Ishikawa (cell line): ENCODE measurements around the gene ERBB4.

Experiments
- CEBPB ChIP-seq: IDR thresholded peaks from 2 replicates; pipeline ENCODE4 v1.6.1; 2012
- CREB1 ChIP-seq: IDR thresholded peaks from 2 replicates; pipeline ENCODE4 v1.6.1; 2012; ENCODE audit warnings: low read depth
- EGR1 ChIP-seq: IDR thresholded peaks from 2 replicates; pipeline ENCODE4 v1.6.1; 2012
- EP300 ChIP-seq: IDR thresholded peaks from 2 replicates; pipeline ENCODE4 v1.6.1; 2012; ENCODE audit warnings: borderline replicate concordance
- FOXM1 ChIP-seq: IDR thresholded peaks from 2 replicates; pipeline ENCODE4 v1.6.1; 2012; ENCODE audit warnings: low read depth, borderline replicate concordance
- NFIC ChIP-seq: IDR thresholded peaks from 2 replicates; pipeline ENCODE4 v1.6.1; 2012
- RAD21 ChIP-seq: IDR thresholded peaks from 2 replicates; pipeline ENCODE4 v1.6.1; 2012; ENCODE audit warnings: low read depth
- TAF1 ChIP-seq: IDR thresholded peaks from 2 replicates; pipeline ENCODE4 v1.6.1; 2012; ENCODE audit warnings: low read depth, mild to moderate bottlenecking
- TCF12 ChIP-seq: IDR thresholded peaks from 2 replicates; pipeline ENCODE4 v1.6.1; 2012; ENCODE audit warnings: low read depth
- TEAD4 ChIP-seq: IDR thresholded peaks from 2 replicates; pipeline ENCODE4 v1.6.1; 2012
- YY1 ChIP-seq: IDR thresholded peaks from 2 replicates; pipeline ENCODE4 v1.6.1; 2012; ENCODE audit warnings: low read depth
- ZBTB7A ChIP-seq: IDR thresholded peaks from 2 replicates; pipeline ENCODE4 v1.6.1; 2012; ENCODE audit warnings: low read depth
- TF ChIP-seq, protein P1 (sequence below): IDR thresholded peaks from 2 replicates; pipeline ENCODE4 v1.6.1; 2012
- TF ChIP-seq, protein P2 (sequence below): IDR thresholded peaks from 2 replicates; pipeline ENCODE4 v1.6.1; 2012
- TF ChIP-seq, protein P3 (sequence below): IDR thresholded peaks from 2 replicates; pipeline ENCODE4 v1.6.1; 2012; ENCODE audit warnings: low read depth, mild to moderate bottlenecking

Gene ERBB4

DNA sequence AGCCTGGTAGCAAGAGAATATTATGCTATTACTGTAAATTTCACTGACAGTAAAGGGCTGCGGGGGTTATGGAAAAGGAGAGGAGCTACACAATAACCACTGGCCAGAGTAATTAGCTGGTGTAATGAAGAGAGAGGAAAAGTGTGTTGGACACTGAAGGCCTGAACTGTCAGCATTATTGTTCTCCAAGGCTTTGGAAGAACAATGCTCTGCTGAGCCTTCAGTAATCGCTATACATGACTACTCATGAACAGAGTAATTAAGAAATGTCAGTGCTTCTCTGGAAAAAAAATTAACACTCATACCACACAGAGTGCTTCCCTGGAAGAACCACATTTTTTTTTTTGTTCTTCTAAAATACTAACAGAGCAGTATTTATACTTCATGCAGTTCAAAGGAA, 1050.9 kb downstream of the ERBB4 start:
- TF ChIP-seq EP300 (no peak), CREB1 (no peak), TCF12 (no peak), TEAD4 (no peak), CEBPB (no peak), TAF1 (no peak), YY1 (no peak), ZBTB7A (no peak), EGR1 (no peak), FOXM1 (no peak), NFIC (no peak), RAD21 (no peak)
- TF ChIP-seq, protein P1, sequence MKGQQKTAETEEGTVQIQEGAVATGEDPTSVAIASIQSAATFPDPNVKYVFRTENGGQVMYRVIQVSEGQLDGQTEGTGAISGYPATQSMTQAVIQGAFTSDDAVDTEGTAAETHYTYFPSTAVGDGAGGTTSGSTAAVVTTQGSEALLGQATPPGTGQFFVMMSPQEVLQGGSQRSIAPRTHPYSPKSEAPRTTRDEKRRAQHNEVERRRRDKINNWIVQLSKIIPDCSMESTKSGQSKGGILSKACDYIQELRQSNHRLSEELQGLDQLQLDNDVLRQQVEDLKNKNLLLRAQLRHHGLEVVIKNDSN = no peak
- TF ChIP-seq, protein P2, sequence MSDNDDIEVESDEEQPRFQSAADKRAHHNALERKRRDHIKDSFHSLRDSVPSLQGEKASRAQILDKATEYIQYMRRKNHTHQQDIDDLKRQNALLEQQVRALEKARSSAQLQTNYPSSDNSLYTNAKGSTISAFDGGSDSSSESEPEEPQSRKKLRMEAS = no peak
- TF ChIP-seq, protein P3, sequence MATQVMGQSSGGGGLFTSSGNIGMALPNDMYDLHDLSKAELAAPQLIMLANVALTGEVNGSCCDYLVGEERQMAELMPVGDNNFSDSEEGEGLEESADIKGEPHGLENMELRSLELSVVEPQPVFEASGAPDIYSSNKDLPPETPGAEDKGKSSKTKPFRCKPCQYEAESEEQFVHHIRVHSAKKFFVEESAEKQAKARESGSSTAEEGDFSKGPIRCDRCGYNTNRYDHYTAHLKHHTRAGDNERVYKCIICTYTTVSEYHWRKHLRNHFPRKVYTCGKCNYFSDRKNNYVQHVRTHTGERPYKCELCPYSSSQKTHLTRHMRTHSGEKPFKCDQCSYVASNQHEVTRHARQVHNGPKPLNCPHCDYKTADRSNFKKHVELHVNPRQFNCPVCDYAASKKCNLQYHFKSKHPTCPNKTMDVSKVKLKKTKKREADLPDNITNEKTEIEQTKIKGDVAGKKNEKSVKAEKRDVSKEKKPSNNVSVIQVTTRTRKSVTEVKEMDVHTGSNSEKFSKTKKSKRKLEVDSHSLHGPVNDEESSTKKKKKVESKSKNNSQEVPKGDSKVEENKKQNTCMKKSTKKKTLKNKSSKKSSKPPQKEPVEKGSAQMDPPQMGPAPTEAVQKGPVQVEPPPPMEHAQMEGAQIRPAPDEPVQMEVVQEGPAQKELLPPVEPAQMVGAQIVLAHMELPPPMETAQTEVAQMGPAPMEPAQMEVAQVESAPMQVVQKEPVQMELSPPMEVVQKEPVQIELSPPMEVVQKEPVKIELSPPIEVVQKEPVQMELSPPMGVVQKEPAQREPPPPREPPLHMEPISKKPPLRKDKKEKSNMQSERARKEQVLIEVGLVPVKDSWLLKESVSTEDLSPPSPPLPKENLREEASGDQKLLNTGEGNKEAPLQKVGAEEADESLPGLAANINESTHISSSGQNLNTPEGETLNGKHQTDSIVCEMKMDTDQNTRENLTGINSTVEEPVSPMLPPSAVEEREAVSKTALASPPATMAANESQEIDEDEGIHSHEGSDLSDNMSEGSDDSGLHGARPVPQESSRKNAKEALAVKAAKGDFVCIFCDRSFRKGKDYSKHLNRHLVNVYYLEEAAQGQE = no peak

DNA sequence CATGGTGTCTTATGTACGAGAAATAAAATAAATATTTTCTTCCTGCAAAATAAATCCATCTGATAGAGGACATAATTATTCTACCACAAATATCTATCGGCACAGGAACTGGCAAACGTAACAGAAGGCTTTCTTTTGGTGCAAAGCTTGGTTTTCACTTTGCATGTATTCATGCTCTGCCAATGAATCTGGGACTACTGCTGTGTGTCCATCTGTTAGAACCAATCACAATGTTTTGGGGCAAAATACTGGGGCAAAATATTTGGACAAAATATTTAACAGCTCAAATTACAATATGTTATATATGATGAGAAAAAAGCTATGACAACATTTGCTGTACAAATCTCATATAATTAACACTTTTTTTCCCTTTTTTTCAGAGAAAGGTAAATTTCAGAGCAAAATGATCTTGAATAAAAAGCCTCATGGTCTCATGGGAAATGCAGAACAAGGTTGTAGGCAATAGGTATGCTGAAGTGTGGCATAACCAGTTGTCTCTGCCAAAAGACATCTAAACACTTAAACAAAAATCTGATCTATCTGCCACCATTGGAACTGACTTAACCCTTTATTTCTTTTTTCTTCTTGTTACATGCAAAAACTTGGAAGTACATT, 1059.0 kb downstream of the ERBB4 start:
- TF ChIP-seq NFIC = no peak
- TF ChIP-seq, protein P1 = no peak
- TF ChIP-seq TCF12 = no peak
- no peak for TF ChIP-seq TAF1
- no peak for TF ChIP-seq ZBTB7A
- no peak for TF ChIP-seq YY1
- no peak for TF ChIP-seq RAD21
- no peak for TF ChIP-seq EP300

DNA sequence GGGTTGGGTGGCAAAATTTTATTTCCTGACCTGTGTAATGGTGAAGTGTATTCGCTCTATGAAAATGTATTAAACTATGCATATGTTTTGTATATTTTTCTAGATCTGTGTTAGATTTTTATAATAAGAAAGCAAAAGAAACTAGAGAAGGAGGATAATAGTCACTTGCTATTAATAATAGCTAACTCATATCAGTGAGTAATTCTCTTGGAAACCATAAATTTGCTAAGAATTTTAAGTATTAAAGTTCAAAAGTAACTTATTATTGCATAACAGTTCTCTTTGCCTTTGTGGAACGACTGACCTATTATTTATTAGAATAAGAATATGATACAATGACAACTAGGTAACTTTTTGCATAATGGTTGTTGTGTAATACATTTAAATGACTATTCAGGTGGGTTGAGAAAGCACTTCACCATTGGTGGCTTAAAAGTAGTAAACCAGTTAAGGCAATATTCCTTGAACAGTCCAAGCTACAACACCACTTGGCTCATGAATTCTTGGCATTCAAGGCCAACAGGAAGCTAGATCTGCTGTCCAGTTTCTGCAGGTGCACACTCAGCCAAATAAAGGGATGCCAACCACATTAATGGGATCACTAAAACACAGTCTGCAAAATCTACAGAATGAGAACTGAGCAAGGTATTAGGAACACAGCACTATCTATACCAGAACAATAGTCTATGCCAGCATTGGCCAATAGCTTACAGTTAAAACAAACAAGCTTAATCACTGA, 1060.9 kb downstream of the ERBB4 start:
- TF ChIP-seq, protein P2 = no peak
- TF ChIP-seq TCF12 (no peak), CEBPB (no peak), RAD21 (no peak), EP300 (no peak), TEAD4 (no peak), TAF1 (no peak), CREB1 (no peak), YY1 (no peak), FOXM1 (no peak), EGR1 (no peak), ZBTB7A (no peak), NFIC (no peak)
- TF ChIP-seq, protein P3 = no peak
- TF ChIP-seq, protein P1 = no peak

GRCh38 chr2:211473116-211473515, 1065.5 kb downstream of the ERBB4 start:
- TF ChIP-seq FOXM1 = no peak
- TF ChIP-seq, protein P2 = no peak
- no peak for TF ChIP-seq TAF1
- TF ChIP-seq EP300 = no peak
- TF ChIP-seq NFIC = no peak
- no peak for TF ChIP-seq RAD21
- TF ChIP-seq, protein P3 = no peak
- no peak for TF ChIP-seq CREB1
- TF ChIP-seq CEBPB = no peak
- TF ChIP-seq EGR1 = no peak
- TF ChIP-seq ZBTB7A = no peak
- no peak for TF ChIP-seq TCF12
- TF ChIP-seq YY1 = no peak
- TF ChIP-seq, protein P1 = no peak
- TF ChIP-seq TEAD4 = no peak
